ENCODE measurements around the gene TRAF4.
"Not testable (repeated sequence)": the region's sequence is repeated elsewhere in the genome, so short reads cannot be mapped to it uniquely, and the experiment has no call there.

TRAF4 gene

DNA sequence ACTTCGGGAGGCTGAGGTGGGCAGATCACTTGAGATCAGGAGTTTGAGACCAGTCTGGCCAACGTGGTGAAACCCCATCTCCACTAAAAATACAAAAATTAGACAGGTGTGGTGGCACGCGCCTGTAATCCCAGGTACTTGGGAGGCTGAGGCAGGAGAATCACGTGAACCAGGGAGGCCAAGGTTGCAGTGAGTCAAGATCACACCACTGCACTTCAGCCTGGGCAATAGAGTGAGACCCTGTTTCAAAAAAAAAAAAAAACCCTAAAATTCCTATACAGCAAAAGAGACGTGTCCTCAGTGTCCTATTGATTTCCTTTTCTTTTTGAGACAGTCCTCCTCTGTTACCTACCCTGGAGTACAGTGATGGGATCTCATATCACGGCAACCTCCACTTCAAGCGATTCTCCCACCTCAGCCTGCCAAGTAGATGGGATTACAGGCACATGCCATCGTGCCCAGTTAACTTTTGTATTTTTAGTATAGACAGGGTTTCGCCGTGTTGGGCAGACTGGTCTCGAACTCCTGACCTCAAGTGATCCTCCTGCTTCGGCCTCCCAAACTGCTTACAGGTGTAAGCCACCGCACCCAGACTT, 51.1 kb downstream of the TRAF4 start:
- not testable (repeated sequence) for H3K4me3 ChIP-seq (ENCODE audit: low read length); H3K9ac ChIP-seq (ENCODE audit: low read depth, low read length); H3K27me3 ChIP-seq (ENCODE audit: insufficient read depth, low read length); H3K4me1 ChIP-seq (ENCODE audit: insufficient read depth, low read length); H3K27ac ChIP-seq (ENCODE audit: low read length); H3K9me3 ChIP-seq (ENCODE audit: insufficient read depth, low read depth, low read length); H3K36me3 ChIP-seq (ENCODE audit: insufficient read depth, low read depth, low read length)

DNA sequence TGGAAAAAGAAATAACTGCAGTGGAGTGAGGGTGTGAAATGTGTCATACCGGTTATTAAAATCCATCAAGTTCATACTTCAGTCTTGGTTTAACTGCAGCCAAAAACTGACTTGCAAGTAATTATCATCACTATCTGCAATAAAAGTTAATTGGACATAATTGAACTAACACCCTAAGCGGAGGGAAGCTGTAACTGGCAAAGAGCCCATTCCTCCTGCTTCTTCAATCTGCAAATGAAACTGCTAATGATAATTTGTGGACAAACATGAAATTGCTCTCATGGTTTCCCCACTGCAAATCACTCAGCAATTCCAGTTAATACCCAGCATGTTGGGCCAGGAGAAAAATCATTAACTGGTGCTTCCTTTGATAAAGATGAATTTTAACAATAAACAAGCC, 52.3 kb downstream of the TRAF4 start:
- H3K27ac ChIP-seq (ENCODE audit: low read length): no peak overlapping the region
- no peaks in the 10 kb centered on the region for H3K4me1 ChIP-seq (ENCODE audit: insufficient read depth, low read length)
- H3K9me3 ChIP-seq (ENCODE audit: insufficient read depth, low read depth, low read length): no peaks in the 10 kb centered on the region
- no peaks in the 10 kb centered on the region; the same call in 1 of the 2 replicates for H3K36me3 ChIP-seq (ENCODE audit: insufficient read depth, low read depth, low read length)
- H3K27me3 ChIP-seq (ENCODE audit: insufficient read depth, low read length): no peaks in the 10 kb centered on the region
- H3K4me3 ChIP-seq (ENCODE audit: low read length): no peak overlapping the region
- H3K9ac ChIP-seq (ENCODE audit: low read depth, low read length): no peak overlapping the region
